Psoas muscle (tissue), 8 donors: ENCODE results near the gene CORO2B. TPM values are rescaled to one million over a fixed set of nuclear protein-coding genes. Genes with fewer than 3 reads are reported as not detected.

Experiments
- ATAC-seq, 4 donors: fragments of 200-7000 bp; cut with Tn5 transposase; one replicate each; pipeline ENCODE4 v1.9.1; 2020; ENCODE audit warnings: moderate library complexity in 3 of 4, mild to moderate bottlenecking in 2 of 4
- DNase-seq, 2 donors: peaks; one replicate each; pipeline ENCODE4 v3.0.0-alpha.2; 2020
- H3K27ac ChIP-seq: fragments of 200-600 bp; one replicate; pipeline ENCODE4 v1.8.0; 2022
- H3K27me3 ChIP-seq, 3 donors: fragments of 200-600 bp in 1 of 3; one replicate each; pipeline versions ENCODE4 v1.6.1 to v1.8.0; 2013 to 2022; ENCODE audit warnings: low read length in 2 of 3, mild to moderate bottlenecking in 2 of 3, moderate library complexity in 1 of 3; ENCODE audit not compliant: insufficient read depth in 3 of 3
- H3K36me3 ChIP-seq, 2 donors: fragments of 200-600 bp in 1 of 2; one replicate each; pipeline versions ENCODE4 v1.6.1 to v1.8.0; 2013 to 2022; ENCODE audit warnings: low read depth in 1 of 2, mild to moderate bottlenecking in 1 of 2, moderate library complexity in 1 of 2; ENCODE audit not compliant: insufficient read depth in 1 of 2
- H3K4me1 ChIP-seq: fragments of 200-600 bp; one replicate; pipeline ENCODE4 v1.8.0; 2022
- H3K4me3 ChIP-seq: fragments of 200-600 bp; one replicate; pipeline ENCODE4 v1.8.0; 2022; ENCODE audit warnings: mild to moderate bottlenecking
- H3K9me3 ChIP-seq: fragments of 200-600 bp; one replicate; pipeline ENCODE4 v1.8.0; 2022
- WGBS, 3 donors: extraction: QIAGEN DNeasy Blood & Tissue Kit; methylation state at CpG; one replicate each; pipeline versions ENCODE4 v1.1.6 to v1.1.7; 2013; 5-methylcytosine and 5-hydroxymethylcytosine counted together
- intact Hi-C, 2 donors: fragments of 100-400 bp; cut with DNase I; formaldehyde crosslinking; loops; one replicate each; pipeline versions ENCODE4 v1.11.0 to v1.14.2; 2022
- polyA plus RNA-seq, 3 donors: library from polyadenylated mRNA; stranded (reverse); fragments of 200-250 nt; gene quantifications; one replicate each; pipeline ENCODE4 v1.2.3, GENCODE V29; 2013
- total RNA-seq, 4 donors: library from RNA; stranded (reverse); fragmentation: NEBNext Ultra II Directional in 2 of 4; extraction: Animal tissue kit (Norgen Biotek cat#: 25700) in 2 of 4; gene quantifications; one replicate each; pipeline versions ENCODE4 v1.2.1 to v1.2.4, GENCODE V29; 2021 to 2023
- TF ChIP-seq, protein P1 (sequence below): fragments of 200-600 bp; IDR thresholded peaks from one replicate; pipeline ENCODE4 v1.8.0; 2022; ENCODE audit warnings: antibody characterized with exemption
- donor health status: healthy with polysubstance abuse.
- donor health status: DM: no; HTN: no; CAD: no; lungs with moderate emphysema.
- donor health status: Bipolar disorder and iron deficiency.
- donor health status: healthy.
- donor health status: DM: yes; HTN: yes; CAD: no.
- donor health status: DM: no; HTN: no; CAD: no.
- donor health status: DM: no; HTN: no; CAD: no.
- donor health status: DM: yes; HTN: yes; CAD: no.

Gene CORO2B
- total and polyA plus RNA-seq, 7 donors, result 1.1 to 3.2 (median 2.0) TPM

DNA sequence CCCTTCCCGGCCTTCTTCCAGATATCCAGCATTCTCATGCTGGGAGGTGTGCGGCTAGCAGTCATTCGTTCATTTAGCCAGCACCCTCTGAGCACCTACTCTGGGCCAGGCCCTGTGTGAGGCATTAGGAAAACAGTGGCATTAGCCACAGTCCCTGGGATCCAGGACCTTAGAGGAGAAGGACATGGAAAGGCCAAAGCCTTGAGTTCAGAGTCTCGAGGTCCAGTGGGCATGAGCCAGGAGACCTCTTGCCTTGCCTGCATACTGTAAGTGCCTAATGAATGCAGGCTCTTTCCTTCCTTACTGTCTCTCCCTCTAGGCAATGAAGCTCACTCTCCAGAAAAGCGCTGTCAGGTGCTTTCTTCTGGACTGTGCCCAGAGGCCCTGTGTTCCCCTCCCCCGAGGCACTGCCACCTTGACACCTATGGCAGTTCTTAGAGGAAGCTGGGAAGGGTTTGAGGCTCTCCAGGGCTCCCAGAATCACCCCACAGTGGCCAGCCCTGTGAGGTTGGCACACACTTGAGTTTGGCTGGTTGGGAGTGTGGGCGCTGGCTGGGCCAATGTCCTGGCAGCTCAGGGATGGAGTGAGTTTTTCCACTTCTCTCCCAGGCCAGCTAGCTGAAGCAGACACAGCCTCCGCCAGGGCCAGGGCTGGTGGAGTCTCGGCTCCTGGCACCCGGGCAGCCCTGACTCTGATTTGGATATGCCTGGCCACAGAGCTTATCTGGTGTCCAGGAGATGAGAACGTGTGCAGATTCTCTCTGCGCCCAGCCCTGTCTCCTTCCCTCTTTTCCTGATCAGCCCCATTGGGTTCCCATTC lies 5.4 kb downstream of the CORO2B start:
- Histone ChIP-seq H3K27ac (no peak overlapping the region), H3K4me1 (peaks cover 12% of the 10 kb centered on the region), H3K4me3 (no peak overlapping the region), H3K9me3 (no peaks in the 10 kb centered on the region), H3K27me3 (peaks cover 0 to 20% (median 2%) of the 10 kb centered on the region in 3 donors), H3K36me3 (no peaks in the 10 kb centered on the region)
- no peak for ATAC-seq
- intact Hi-C loops, result no loop called here
- WGBS, 3 donors, result 76 to 79% (median 77%) methylated on average over 12 of the region's 12 CpGs
- no peak for DNase-seq
- TF ChIP-seq, protein P1, sequence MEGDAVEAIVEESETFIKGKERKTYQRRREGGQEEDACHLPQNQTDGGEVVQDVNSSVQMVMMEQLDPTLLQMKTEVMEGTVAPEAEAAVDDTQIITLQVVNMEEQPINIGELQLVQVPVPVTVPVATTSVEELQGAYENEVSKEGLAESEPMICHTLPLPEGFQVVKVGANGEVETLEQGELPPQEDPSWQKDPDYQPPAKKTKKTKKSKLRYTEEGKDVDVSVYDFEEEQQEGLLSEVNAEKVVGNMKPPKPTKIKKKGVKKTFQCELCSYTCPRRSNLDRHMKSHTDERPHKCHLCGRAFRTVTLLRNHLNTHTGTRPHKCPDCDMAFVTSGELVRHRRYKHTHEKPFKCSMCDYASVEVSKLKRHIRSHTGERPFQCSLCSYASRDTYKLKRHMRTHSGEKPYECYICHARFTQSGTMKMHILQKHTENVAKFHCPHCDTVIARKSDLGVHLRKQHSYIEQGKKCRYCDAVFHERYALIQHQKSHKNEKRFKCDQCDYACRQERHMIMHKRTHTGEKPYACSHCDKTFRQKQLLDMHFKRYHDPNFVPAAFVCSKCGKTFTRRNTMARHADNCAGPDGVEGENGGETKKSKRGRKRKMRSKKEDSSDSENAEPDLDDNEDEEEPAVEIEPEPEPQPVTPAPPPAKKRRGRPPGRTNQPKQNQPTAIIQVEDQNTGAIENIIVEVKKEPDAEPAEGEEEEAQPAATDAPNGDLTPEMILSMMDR, result no peak

DNA sequence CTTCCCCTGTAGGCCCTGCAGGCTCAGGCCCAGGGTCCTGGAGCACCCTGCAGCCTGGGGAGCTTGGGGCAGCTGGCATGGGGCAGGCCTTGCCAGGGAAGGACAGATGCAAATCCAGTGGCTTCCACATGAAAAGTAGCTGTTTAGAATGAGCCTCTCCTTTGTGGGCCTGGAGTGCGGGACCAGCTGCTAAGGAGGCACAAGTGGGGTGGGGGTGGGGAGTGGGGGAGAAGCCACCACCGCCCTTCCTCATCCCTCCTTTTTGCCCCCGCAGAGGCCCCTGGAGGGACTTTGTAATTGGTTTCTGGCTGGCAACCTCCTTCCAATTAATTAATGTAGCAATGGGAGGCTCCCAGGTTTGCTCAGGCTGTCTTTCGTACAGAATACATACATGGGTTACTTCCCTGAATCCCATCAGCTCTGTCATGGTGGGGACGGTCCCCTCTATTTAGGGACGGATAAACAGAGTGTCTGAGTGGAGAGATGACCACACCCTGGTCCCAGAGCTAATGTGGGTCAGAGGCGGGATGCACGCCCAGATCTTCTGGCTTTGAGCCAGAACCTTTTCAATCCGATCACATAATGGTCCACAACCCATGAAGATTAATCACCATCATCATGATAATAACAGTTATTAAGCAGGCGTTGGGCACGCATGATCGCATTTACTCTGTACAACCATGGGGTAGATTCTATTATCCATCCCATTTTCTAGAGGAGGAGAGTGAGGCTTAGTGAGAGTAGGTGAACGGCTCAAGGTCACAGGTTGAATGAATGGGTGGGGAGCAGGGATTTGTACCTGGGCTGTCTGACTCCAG lies 6.2 kb downstream of the CORO2B start:
- H3K4me3 ChIP-seq, result no peak overlapping the region
- DNase-seq, result no peak
- peak in 1 of 4 donors; percentile 42 for ATAC-seq
- H3K27me3 ChIP-seq, result peaks cover 0 to 12% (median 0%) of the 10 kb centered on the region in 3 donors
- H3K4me1 ChIP-seq, result peaks cover 5% of the 10 kb centered on the region
- H3K36me3 ChIP-seq, result no peaks in the 10 kb centered on the region
- 62 to 69% (median 63%) methylated on average over 13 of the region's 13 CpGs for WGBS, 3 donors
- H3K9me3 ChIP-seq, result no peaks in the 10 kb centered on the region
- intact Hi-C loops, result no loop called here
- H3K27ac ChIP-seq, result no peak overlapping the region
- TF ChIP-seq, protein P1, result no peak

DNA sequence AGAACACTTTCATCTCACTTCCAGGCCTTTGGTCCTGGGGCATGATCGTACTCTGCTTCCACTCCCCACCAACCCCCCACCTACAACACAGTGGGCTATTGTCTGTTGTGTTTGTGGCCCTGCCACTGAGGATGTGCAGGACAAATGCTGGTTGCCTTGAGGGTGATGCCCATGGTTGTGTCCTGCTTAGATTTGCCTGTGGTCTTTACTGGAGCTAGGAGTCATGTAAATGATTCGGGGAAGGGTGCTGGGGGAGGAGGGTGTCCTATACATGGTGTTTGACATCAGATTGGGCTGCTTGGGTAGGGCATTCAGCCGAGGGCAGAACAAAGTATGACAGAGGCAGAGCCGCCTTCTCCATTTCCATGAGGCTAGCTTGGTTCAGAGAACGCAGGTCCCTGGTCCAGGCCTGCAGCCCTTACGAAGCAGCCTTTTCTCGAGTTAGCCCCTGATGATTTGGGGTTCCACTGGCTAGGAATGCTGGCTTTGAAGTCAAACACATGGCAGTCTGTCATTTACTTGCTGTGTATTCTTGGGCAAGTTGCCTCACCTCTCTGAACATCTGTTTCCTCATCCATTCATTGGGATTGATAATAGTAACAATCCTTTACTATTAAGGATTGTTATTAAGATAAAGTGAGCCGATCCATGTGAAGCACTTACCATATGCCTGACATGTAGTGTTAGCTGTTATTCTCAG lies 6.9 kb downstream of the CORO2B start:
- Histone ChIP-seq H3K27ac (no peak overlapping the region), H3K36me3 (no peaks in the 10 kb centered on the region), H3K9me3 (no peaks in the 10 kb centered on the region), H3K27me3 (peaks cover 0 to 6% (median 0%) of the 10 kb centered on the region in 3 donors), H3K4me3 (no peak overlapping the region), H3K4me1 (peaks cover 5% of the 10 kb centered on the region)
- WGBS, 3 donors, result 82 to 87% (median 85%) methylated on average over 8 of the region's 8 CpGs
- intact Hi-C loops, result no loop called here
- DNase-seq (no peak), ATAC-seq (no peak)
- TF ChIP-seq, protein P1, result no peak

DNA sequence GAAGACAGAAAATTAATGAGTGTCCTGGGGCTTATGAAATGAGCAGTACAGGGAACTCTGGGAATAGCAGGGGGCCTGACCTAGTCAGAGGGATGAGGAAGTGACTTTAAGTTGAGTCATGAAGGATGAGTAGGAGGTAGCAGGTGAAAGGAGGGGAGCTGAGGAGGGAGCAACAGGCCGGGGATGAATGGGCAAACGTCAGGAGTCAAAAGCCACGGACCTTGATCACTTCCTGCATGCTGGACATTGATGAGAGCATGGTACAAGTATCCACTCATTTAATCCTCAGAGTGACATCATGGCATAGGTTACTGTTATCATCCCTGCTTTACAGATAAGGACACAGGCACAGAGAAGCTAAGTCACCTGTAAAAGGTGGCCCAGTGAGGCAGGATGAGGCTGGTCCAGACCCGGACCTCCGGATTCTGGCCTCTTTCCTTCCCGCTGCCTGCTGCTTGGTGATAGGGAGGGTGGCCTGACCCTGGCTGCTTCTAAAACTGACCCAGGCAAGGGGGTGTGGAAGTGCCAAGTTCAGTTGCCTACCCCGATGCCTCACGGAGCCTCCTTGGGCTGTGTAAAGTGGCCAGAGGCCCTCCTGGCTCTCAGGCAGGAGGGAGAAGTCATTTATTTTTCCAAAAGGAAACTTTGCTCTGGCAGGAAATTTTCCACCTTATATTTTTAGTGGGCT lies 7.6 kb downstream of the CORO2B start:
- H3K27ac ChIP-seq, result no peak overlapping the region
- TF ChIP-seq, protein P1, result no peak
- ATAC-seq (peak in 3 of 4 donors; percentile 29 to 54 (median 43)), DNase-seq (no peak)
- H3K36me3 ChIP-seq, result no peaks in the 10 kb centered on the region
- H3K27me3 ChIP-seq, result no peaks in the 10 kb centered on the region
- no peak overlapping the region for H3K4me3 ChIP-seq
- H3K4me1 ChIP-seq, result peaks cover 5% of the 10 kb centered on the region
- 66 to 73% (median 67%) methylated on average over 8 of the region's 8 CpGs for WGBS, 3 donors
- intact Hi-C loops, result no loop called here
- H3K9me3 ChIP-seq, result no peaks in the 10 kb centered on the region
